GM06990 (cell line): ENCODE data around the gene DDRGK1.

Experiments used
- DNase-seq: peaks from one replicate; pipeline ENCODE4 v3.0.0-alpha.2; 2011; ENCODE audit not compliant: insufficient read length; ENCODE audit errors: extremely low read depth
- H3K27me3 ChIP-seq: replicated peaks from 2 replicates; pipeline ENCODE4 v1.6.0; 2011; ENCODE audit warnings: low read length; ENCODE audit not compliant: control insufficient read depth, insufficient read depth
- H3K36me3 ChIP-seq: 2 replicates; pipeline ENCODE4 v1.5.1; 2011; ENCODE audit warnings: low read length; ENCODE audit not compliant: control insufficient read depth, insufficient read depth
- H3K4me3 ChIP-seq: replicated peaks from 2 replicates; pipeline ENCODE4 v1.5.1; 2011; ENCODE audit warnings: low read depth, mild to moderate bottlenecking, control low read depth, low read length
- TF ChIP-seq, protein P1 (sequence below): IDR thresholded peaks from 2 replicates; pipeline ENCODE4 v1.5.1; 2011; ENCODE audit warnings: low read length, control low read depth, mild to moderate bottlenecking, inconsistent platforms; ENCODE audit not compliant: insufficient read depth, poor library complexity, severe bottlenecking

DDRGK1 gene

DNA sequence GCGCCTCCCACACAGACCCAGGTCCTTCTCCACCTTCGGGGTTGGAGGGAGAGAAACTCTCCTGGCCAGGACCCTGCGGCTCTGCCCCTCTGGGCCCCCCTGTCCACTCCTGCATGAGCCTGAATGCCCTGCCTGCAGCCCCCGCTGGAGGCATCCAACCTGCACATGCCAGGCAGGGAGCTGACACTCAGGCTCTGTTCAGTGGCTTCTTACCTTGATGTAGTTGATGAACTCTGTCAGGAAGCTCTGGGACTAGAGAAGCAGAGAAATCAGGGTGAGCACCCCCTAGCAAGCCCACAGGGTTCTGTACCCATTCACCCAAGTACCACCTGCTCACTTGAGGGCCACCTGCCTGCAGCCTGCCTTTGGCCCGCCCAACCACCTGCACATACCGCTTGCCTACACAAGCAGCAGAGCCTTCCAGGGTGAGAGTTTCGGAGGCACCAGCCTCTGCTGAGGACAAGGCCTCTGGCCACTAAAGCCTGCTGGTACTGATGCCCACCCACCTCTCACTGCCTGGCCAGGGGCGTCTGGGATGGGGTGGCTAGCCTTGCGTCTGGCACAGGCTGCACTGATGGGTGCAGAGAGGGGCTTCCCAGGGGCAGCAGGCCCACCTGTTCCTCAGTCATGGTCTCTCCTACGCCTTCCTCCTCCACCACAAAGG, 9.7 kb downstream of the DDRGK1 start:
- Histone ChIP-seq H3K27me3 (no peaks in the 10 kb centered on the region), H3K4me3 (no peak overlapping the region), H3K36me3 (peaks cover 50% of the 10 kb centered on the region)
- DNase-seq: no peak
- TF ChIP-seq, protein P1, sequence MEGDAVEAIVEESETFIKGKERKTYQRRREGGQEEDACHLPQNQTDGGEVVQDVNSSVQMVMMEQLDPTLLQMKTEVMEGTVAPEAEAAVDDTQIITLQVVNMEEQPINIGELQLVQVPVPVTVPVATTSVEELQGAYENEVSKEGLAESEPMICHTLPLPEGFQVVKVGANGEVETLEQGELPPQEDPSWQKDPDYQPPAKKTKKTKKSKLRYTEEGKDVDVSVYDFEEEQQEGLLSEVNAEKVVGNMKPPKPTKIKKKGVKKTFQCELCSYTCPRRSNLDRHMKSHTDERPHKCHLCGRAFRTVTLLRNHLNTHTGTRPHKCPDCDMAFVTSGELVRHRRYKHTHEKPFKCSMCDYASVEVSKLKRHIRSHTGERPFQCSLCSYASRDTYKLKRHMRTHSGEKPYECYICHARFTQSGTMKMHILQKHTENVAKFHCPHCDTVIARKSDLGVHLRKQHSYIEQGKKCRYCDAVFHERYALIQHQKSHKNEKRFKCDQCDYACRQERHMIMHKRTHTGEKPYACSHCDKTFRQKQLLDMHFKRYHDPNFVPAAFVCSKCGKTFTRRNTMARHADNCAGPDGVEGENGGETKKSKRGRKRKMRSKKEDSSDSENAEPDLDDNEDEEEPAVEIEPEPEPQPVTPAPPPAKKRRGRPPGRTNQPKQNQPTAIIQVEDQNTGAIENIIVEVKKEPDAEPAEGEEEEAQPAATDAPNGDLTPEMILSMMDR: no peak

DNA sequence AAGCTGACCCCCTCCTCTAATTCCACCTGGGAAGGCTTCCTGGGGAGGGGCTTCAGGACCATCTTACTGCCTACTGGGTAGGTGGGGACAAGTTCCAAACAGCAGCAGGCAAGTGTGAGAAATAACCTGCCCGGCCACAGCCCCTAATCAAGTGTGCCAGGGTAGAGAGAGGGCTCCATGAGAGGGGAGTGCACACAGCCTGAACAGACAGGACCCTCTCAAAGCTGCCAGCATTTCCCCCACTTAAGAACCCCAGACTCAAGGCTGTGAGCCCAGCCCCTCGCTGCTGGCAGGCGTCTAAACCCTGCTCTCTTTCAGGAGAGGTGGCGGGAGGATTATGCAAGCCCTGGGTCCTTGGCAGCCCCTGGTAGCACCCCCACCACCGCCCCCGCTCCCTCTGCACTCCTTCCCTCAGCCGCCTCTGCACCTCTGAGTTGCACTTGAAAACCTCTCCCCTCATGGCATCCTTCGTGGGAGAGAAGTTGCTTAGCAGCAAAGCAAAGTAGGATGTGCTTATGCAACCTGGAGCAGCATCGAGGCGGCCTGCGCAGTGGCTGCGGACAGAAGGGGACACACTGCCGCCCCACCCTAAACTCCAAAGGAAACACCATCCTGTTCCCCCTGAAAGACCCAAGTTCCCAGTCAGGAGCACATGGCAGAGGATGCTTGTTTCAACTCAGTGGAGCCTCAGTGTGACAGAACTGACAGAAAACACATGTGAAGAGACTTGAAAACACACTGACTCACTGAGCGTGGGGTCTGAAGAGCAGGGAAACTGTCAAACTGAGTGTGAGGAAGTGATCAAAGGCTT, 10.5 kb downstream of the DDRGK1 start:
- H3K27me3 ChIP-seq: no peaks in the 10 kb centered on the region
- no peak overlapping the region for H3K4me3 ChIP-seq
- DNase-seq: no peak
- peaks cover 50% of the 10 kb centered on the region for H3K36me3 ChIP-seq
- TF ChIP-seq, protein P1: no peak

DNA sequence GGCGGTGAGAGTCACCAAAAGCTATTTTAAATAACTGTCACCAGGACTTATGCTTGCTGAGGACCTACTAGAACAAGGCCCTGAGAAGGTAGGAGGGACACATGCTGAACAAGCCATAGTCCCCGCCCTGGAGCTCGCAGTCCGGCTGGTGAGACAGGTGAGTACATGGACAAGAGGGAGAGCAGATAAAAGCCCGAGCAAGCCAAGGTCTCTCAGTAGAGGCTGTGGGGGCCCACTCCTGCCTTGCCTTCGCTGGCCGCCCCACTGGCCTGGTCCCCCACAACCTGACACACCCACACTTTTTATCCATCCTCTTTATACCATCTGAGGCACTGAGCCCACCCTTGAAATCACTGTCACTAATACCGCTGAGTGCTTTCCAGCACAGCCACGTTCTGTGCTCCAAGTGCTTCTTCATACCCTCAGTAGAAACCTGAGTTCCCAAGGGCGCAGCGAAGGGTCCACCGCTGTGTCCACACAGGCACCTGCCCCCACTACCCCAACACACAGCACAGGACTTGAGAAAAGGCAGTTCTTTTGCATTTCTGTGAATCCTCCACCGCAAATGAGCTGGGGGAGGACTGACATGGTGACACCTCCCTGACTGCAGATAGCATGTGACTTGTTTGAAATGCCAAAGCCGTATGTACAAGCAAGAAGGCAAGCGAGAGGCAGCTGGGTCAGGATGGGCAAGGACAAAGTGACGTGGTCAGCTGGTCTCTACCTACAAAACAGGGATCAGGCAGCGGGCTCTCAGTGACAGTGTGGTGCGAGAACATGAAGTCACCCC, 12.1 kb downstream of the DDRGK1 start:
- H3K4me3 ChIP-seq: no peak overlapping the region
- peaks cover 50% of the 10 kb centered on the region for H3K36me3 ChIP-seq
- DNase-seq: no peak
- H3K27me3 ChIP-seq: no peaks in the 10 kb centered on the region
- TF ChIP-seq, protein P1: no peak

DNA sequence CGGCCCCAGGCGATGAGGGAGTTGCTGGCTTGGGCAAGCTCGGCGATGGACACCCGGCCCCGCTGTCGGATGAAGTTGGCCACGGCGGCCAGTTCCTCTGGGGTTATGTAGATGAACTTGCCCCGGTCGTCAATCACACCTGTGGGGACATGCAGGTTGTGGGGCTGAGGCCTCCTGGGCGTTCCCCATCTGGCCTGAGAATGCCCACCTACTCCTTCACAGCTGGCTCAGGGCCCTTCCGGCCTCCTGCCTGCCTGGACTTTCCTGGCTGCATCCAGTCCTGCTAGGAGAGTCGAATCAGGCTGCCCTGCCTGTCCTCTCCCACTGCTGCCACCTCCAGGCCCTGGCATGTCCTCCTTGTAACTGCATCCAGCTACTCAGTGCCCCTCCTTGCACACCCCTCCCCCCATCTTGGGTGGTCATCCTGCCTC, 13.8 kb downstream of the DDRGK1 start:
- H3K27me3 ChIP-seq: no peaks in the 10 kb centered on the region
- no peak for DNase-seq
- peaks cover 48% of the 10 kb centered on the region for H3K36me3 ChIP-seq
- TF ChIP-seq, protein P1: no peak
- no peak overlapping the region for H3K4me3 ChIP-seq

DNA sequence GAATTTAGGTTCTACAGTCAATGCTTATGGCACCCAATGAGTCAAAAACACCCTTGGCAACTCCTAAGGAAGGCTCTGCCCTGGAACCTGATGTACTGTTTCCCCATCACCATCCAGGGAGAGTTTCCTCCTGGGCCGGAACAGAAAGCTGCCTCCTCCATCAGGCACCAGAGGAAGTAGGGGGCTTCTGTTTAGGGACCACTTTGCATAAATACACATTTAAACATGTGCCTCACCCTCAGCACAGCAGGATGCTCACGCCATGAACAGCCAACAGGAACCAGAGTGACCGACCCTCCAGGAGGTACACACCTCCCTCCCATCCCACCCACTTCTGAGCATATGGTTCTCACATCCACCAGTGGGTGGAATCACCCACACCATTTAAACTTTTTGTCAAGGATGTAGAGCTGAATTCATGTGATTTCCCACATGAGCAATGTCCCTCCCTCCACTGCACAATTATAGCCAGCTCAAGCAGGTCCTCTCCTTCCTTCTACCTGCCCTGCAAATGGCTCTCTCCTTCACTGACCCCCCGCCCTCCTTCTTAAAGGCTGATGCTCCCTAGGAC, 14.8 kb downstream of the DDRGK1 start:
- no peaks in the 10 kb centered on the region for H3K27me3 ChIP-seq
- H3K36me3 ChIP-seq: peaks cover 38% of the 10 kb centered on the region
- TF ChIP-seq, protein P1: no peak
- no peak overlapping the region for H3K4me3 ChIP-seq
- no peak for DNase-seq
